GM12878 (cell line): Measurements from ENCODE around the gene BMP7. TPM values are rescaled to one million over a fixed set of nuclear protein-coding genes. Genes with fewer than 3 reads are reported as not detected.
"Not testable (repeated sequence)": the region's sequence is repeated elsewhere in the genome, so short reads cannot be mapped to it uniquely, and the experiment has no call there.

Source experiments
- ATAC-seq: fragments of 200-7000 bp; cut with Tn5 transposase; 3 replicates; pipeline ENCODE4 v1.9.1; 2020; ENCODE audit warnings: mild to moderate bottlenecking, moderate library complexity
- BruUV-seq: library from RNA; stranded (reverse); fragments of 400-500 nt; replicated peaks from 2 replicates; lab custom pipeline; 2021; lab: Mats Ljungman, UMichigan
- CTCF ChIA-PET: fragments of 300-600 bp; sonication (Branson Sonifier 250); formaldehyde crosslinking; extraction: SDS; loops from one replicate; lab custom pipeline; 2021; ENCODE audit warnings: inconsistent platforms; lab: Yijun Ruan, JAX
- POLR2A ChIA-PET: fragments of 350-600 bp; formaldehyde crosslinking; extraction: SDS; loops from one replicate; lab custom pipeline; 2021; ENCODE audit warnings: inconsistent platforms; lab: Charles Lee
- RAD21 ChIA-PET: fragments of 300-600 bp; sonication (Branson Sonifier 250); formaldehyde crosslinking; loops from one replicate; lab custom pipeline; 2023; ENCODE audit warnings: antibody characterized with exemption; ENCODE audit not compliant: unreplicated experiment; lab: Charles Lee
- SMC1A ChIA-PET: fragments of 300-600 bp; sonication (Branson Sonifier 250); formaldehyde crosslinking; loops from one replicate; lab custom pipeline; 2023; ENCODE audit not compliant: unreplicated experiment, uncharacterized antibody; lab: Charles Lee
- DNase-seq: peaks from one replicate; pipeline ENCODE4 v3.0.0-alpha.2; 2011; ENCODE audit warnings: low read depth, low spot score
- FAIRE-seq: peaks from 3 replicates; lab custom pipeline; 2011; peaks lifted over from hg19 to GRCh38; lab: Jason Lieb, UNC
- H2AFZ ChIP-seq: 2 replicates; pipeline ENCODE4 v1.6.0; 2011; ENCODE audit warnings: low read depth, low read length, control low read depth; ENCODE audit not compliant: control insufficient read depth
- H3K27ac ChIP-seq: 2 replicates; pipeline ENCODE4 v1.5.1; 2011; ENCODE audit warnings: control low read depth; ENCODE audit not compliant: control insufficient read depth, insufficient read depth
- H3K27me3 ChIP-seq, 2 experiments: replicated peaks in 1 of 2; 2 replicates each; pipeline versions ENCODE4 v1.6.0 to v1.6.1; 2011; ENCODE audit warnings: low read length in 1 of 2; ENCODE audit not compliant: control insufficient read depth in 2 of 2, insufficient read depth in 2 of 2
- H3K36me3 ChIP-seq, 2 experiments: 2 replicates each; pipeline ENCODE4 v1.5.1; 2011; ENCODE audit warnings: low read length in 1 of 2; ENCODE audit not compliant: control insufficient read depth in 2 of 2, insufficient read depth in 2 of 2
- H3K4me1 ChIP-seq: 2 replicates; pipeline ENCODE4 v1.6.1; 2011; ENCODE audit warnings: mild to moderate bottlenecking, low read length, moderate library complexity, mixed read lengths; ENCODE audit not compliant: control insufficient read depth, insufficient read depth
- H3K4me2 ChIP-seq: 2 replicates; pipeline ENCODE4 v1.6.0; 2011; ENCODE audit warnings: control low read depth; ENCODE audit not compliant: control insufficient read depth, insufficient read depth
- H3K4me3 ChIP-seq: fragments of 200-600 bp; sonication (generic); 2 replicates; pipeline ENCODE4 v1.5.1; 2016
- H3K79me2 ChIP-seq: 2 replicates; pipeline ENCODE4 v1.6.0; 2011; ENCODE audit warnings: low read length; ENCODE audit not compliant: control insufficient read depth, insufficient read depth
- H3K9ac ChIP-seq: 2 replicates; pipeline ENCODE4 v1.8.0; 2011; ENCODE audit warnings: low read length, control low read depth, mixed read lengths; ENCODE audit not compliant: control insufficient read depth, insufficient read depth
- H3K9me3 ChIP-seq: replicated peaks from 3 replicates; pipeline ENCODE4 v1.5.1; 2011; ENCODE audit warnings: mild to moderate bottlenecking, low read length; ENCODE audit not compliant: control insufficient read depth, insufficient read depth
- H4K20me1 ChIP-seq: 2 replicates; pipeline ENCODE4 v1.6.0; 2011; ENCODE audit not compliant: control insufficient read depth, insufficient read depth
- ETV6 ChIP-seq, 2 experiments: fragments of 450-650 bp in 1 of 2; IDR thresholded peaks in 1 of 2; conservative IDR thresholded peaks in 1 of 2; 2 replicates each; pipeline ENCODE4 v1.6.1; 2014; ENCODE audit warnings: antibody characterized with exemption in 1 of 2, borderline replicate concordance in 1 of 2, low read depth in 1 of 2, mild to moderate bottlenecking in 1 of 2, moderate library complexity in 1 of 2
- LARP7 ChIP-seq: fragments of 450-650 bp; IDR thresholded peaks from 2 replicates; pipeline ENCODE4 v1.6.1; 2017; ENCODE audit warnings: mild to moderate bottlenecking
- NFYA ChIP-seq: IDR thresholded peaks from 2 replicates; pipeline ENCODE4 v1.6.1; 2011; ENCODE audit warnings: low read depth, mild to moderate bottlenecking, low read length, improper control_type of control experiment, borderline replicate concordance
- RAD21 ChIP-seq: IDR thresholded peaks from 2 replicates; pipeline ENCODE4 v1.6.1; 2011; ENCODE audit warnings: mild to moderate bottlenecking, low read depth, low read length, moderate library complexity; ENCODE audit not compliant: insufficient read depth
- WGBS: methylation state at CpG from one replicate; pipeline ENCODE4 v1.1.6; 2016; ENCODE audit warnings: low lambda C conversion rate; ENCODE audit not compliant: insufficient replicate concordance, insufficient coverage; ENCODE audit errors: missing lambda C conversion rate; 5-methylcytosine and 5-hydroxymethylcytosine counted together
- in situ Hi-C: fragments of 300-500 bp; cut with MboI; formaldehyde crosslinking; loops from 9 replicates; pipeline ENCODE4 v1.14.3; 2018; ENCODE audit warnings: mixed read lengths
- intact Hi-C: fragments of 100-400 bp; cut with micrococcal nuclease; formaldehyde crosslinking; loops from one replicate; pipeline ENCODE4 v1.14.2; 2022; ENCODE audit not compliant: unreplicated experiment
- polyA plus RNA-seq, 11 experiments: library from polyadenylated mRNA; depleted of rRNA in 4 of 11; unstranded in 6 of 11; stranded (reverse) in 5 of 11; fragments of >200 nt; fragmentation: Nextera tagmentation in 4 of 11; fragmentation: Illumina TruSeq in 1 of 11; extraction: Ambion mirVana in 4 of 11; extraction: Trizol in 1 of 11; gene quantifications; 1 replicate in 1 of 11; 2 replicates in 10 of 11; pipeline versions ENCODE4 v1.2.1 to v1.2.3, GENCODE V29; 2011 to 2016; ENCODE audit warnings: inconsistent platforms in 2 of 11, missing spikeins in 2 of 11, low read depth in 1 of 11
- total RNA-seq, 4 experiments: library from RNA; depleted of rRNA in 3 of 4; stranded (reverse); fragments of >200 nt in 3 of 4; fragmentation: Illumina TruSeq in 1 of 4; extraction: Trizol in 1 of 4; gene quantifications; 2 replicates each; pipeline versions ENCODE4 v1.2.1 to v1.2.3, GENCODE V29; 2013 to 2021
- TF ChIP-seq, protein P1 (sequence below): IDR thresholded peaks from 2 replicates; pipeline ENCODE4 v1.6.1; 2012; ENCODE audit warnings: low read depth, low read length, improper control_type of control experiment

Gene BMP7
- total and polyA plus RNA-seq, 10 of the 15 experiments (the other 5 are each of a cell fraction or from before 2014, with no cell fraction given) = 0.18 to 0.51 (median 0.28) TPM; not detected in 7

DNA sequence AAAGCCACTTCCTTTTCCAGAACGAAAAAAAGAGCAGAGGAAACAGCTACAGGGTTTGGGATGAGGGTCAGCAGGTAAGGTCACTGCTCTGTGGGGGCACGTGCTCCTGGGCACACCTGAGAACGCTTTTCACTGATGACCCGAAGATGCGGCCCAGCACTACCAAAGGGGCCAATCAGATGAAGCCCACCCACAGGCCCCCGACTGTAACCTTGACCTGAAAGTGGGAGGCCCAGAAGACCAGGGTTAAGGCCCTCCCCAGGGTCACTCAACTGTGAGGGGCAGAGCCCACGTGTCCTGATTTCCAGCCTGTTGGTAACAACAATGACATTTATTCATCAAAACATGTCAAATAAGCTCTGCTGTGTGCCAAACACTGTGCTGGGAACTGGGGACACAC is 108.0 kb downstream of the BMP7 start:
- ChIA-PET POLR2A (no interaction called here), SMC1A (no interaction called here), RAD21 (no interaction called here), CTCF (interaction anchor here (0.6 kb wide), 1 partner anchor 225 kb away, joined by 5 read pairs; no protein-coding TSS in a partner anchor)
- BruUV-seq = no TSS peak
- H4K20me1 ChIP-seq = no peaks in the 10 kb centered on the region; the same call in 1 of the 2 replicates
- H3K79me2 ChIP-seq = no peaks in the 10 kb centered on the region
- no peaks in the 10 kb centered on the region for H3K4me1 ChIP-seq
- H3K4me3 ChIP-seq = no peak overlapping the region
- no peak overlapping the region for H2AFZ ChIP-seq
- DNase-seq = no peak
- no peak for ATAC-seq
- 32% methylated on average over 7 of the region's 7 CpGs for WGBS
- no peaks in the 10 kb centered on the region for H3K9me3 ChIP-seq
- in situ Hi-C loops = no loop called here
- H3K27ac ChIP-seq = no peak overlapping the region
- H3K27me3 ChIP-seq = peaks cover 0 to 3% of the 10 kb centered on the region in 2 experiments; a peak in 1 of 4 replicates
- TF ChIP-seq RAD21 (no peak), LARP7 (no peak), NFYA (no peak)
- TF ChIP-seq, protein P1, sequence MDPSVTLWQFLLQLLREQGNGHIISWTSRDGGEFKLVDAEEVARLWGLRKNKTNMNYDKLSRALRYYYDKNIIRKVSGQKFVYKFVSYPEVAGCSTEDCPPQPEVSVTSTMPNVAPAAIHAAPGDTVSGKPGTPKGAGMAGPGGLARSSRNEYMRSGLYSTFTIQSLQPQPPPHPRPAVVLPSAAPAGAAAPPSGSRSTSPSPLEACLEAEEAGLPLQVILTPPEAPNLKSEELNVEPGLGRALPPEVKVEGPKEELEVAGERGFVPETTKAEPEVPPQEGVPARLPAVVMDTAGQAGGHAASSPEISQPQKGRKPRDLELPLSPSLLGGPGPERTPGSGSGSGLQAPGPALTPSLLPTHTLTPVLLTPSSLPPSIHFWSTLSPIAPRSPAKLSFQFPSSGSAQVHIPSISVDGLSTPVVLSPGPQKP = no peak
- TF ChIP-seq, all 136 proteins: peak for 0
- H3K4me2 ChIP-seq = no peak overlapping the region
- no peak overlapping the region for H3K9ac ChIP-seq
- no peak for FAIRE-seq
- intact Hi-C loops = no loop called here
- no peaks in the 10 kb centered on the region for H3K36me3 ChIP-seq

DNA sequence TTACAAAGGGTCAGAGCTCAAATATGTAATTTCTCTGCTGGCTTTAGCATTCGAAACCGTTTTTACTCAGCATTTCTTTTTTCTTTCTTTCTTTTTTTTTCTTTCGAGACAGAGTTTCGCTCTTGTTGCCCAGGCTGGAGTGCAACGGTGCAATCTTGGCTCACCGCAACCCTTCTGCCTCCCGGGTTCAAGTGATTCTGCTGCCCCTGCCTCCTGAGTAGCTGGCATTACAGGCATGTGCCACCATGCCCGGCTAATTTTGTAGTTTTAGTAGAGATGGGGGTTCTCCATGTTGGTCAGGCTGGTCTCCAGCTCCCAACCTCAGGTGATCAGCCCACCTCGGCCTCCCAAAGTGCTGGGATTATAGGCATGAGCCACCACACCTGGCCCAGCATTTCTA is 108.7 kb downstream of the BMP7 start:
- CTCF ChIA-PET = interaction anchor here (0.6 kb wide), 1 partner anchor 226 kb away, joined by 5 read pairs; no protein-coding TSS in a partner anchor
- FAIRE-seq, H3K9me3 ChIP-seq, ATAC-seq, H3K4me1 ChIP-seq, H4K20me1 ChIP-seq, H2AFZ ChIP-seq, intact Hi-C loops, in situ Hi-C loops, H3K27ac ChIP-seq, H3K36me3 ChIP-seq, BruUV-seq, DNase-seq, POLR2A ChIA-PET, H3K9ac ChIP-seq, SMC1A ChIA-PET, H3K27me3 ChIP-seq, H3K4me3 ChIP-seq, RAD21 ChIA-PET, H3K4me2 ChIP-seq, H3K79me2 ChIP-seq: not testable (repeated sequence)
- TF ChIP-seq ETV6 (conservative IDR thresholded peaks at IDR 0.05 in 1 of 2, IDR thresholded peaks at IDR 0.05 in 1 of 2; ENCODE audit: borderline replicate concordance in 1 of 2, low read depth in 1 of 2) = 0 out of 4 replicates have a peak, but pooled peaks of 1 of the 2 experiments have one; percentile 39
- whole genome bisulfite sequencing = 18% methylated on average over 9 of the region's 9 CpGs
